ENCODE results near the gene WNT1. TPM values are rescaled to one million over a fixed set of nuclear protein-coding genes. Genes with fewer than 3 reads are reported as not detected.

Gene WNT1
- total and polyA plus RNA-seq, 7 donors = not detected

GRCh38 chr12:48985901-48986300 lies 7.8 kb downstream of the WNT1 start:
- Histone ChIP-seq H3K27me3 (ENCODE audit: insufficient read depth in 3 of 3, low read length in 2 of 3) (peaks cover 0 to 43% (median 16%) of the 10 kb centered on the region in 3 donors), H3K4me3 (no peak overlapping the region), H3K4me1 (peaks cover 10% of the 10 kb centered on the region), H3K9me3 (no peaks in the 10 kb centered on the region), H3K27ac (no peak overlapping the region), H3K36me3 (ENCODE audit: insufficient read depth in 1 of 2, low read depth in 1 of 2) (no peaks in the 10 kb centered on the region)
- WGBS, 3 donors = 68 to 74% (median 69%) methylated on average over 2 of the region's 2 CpGs
- intact Hi-C loops (cut with DNase I) = loop anchor here in 1 of 2 donors (5.0 kb wide), 1 partner anchor 129 kb away; no protein-coding TSS in a partner anchor
- no peak for TF ChIP-seq CTCF (IDR thresholded peaks at IDR 0.05)
- ATAC-seq = no peak
- no peak for DNase-seq

- no peak for ATAC-seq
- DNase-seq = no peak
- TF ChIP-seq CTCF (IDR thresholded peaks at IDR 0.05) = no peak
- H3K9me3 ChIP-seq = no peaks in the 10 kb centered on the region
- H3K27me3 ChIP-seq (ENCODE audit: insufficient read depth in 3 of 3, low read length in 2 of 3) = peaks cover 0 to 34% (median 7%) of the 10 kb centered on the region in 3 donors
- WGBS, 3 donors = 50 to 62% (median 52%) methylated on average over 19 to 23 of the region's 23 CpGs
- no peak overlapping the region for H3K4me3 ChIP-seq
- no peak overlapping the region for H3K27ac ChIP-seq
- H3K4me1 ChIP-seq = peaks cover 6% of the 10 kb centered on the region
- intact Hi-C loops (cut with DNase I) = loop anchor here in 1 of 2 donors (5.0 kb wide), 1 partner anchor 130 kb away; no protein-coding TSS in a partner anchor
- H3K36me3 ChIP-seq (ENCODE audit: insufficient read depth in 1 of 2, low read depth in 1 of 2) = no peaks in the 10 kb centered on the region
These were observed 8.7 kb downstream of the WNT1 start for GRCh38 chr12:48986720-48987291.

GRCh38 chr12:48988030-48988649 lies 10.0 kb downstream of the WNT1 start:
- DNase-seq = peak; percentile 67 to 84
- peaks cover 0 to 32% (median 0%) of the 10 kb centered on the region in 3 donors for H3K27me3 ChIP-seq (ENCODE audit: insufficient read depth in 3 of 3, low read length in 2 of 3)
- H3K4me1 ChIP-seq = peaks cover 6% of the 10 kb centered on the region
- WGBS, 3 donors = 24 to 26% (median 24%) methylated on average over 16 of the region's 16 CpGs
- peak; percentile 83 for TF ChIP-seq CTCF (IDR thresholded peaks at IDR 0.05)
- intact Hi-C loops (cut with DNase I) = loop anchor here in 1 of 2 donors (5.0 kb wide), 1 partner anchor 131 kb away; no protein-coding TSS in a partner anchor
- ATAC-seq = peak; percentile 67 to 82 (median 74)
- no peaks in the 10 kb centered on the region for H3K36me3 ChIP-seq (ENCODE audit: insufficient read depth in 1 of 2, low read depth in 1 of 2)
- no peak overlapping the region for H3K27ac ChIP-seq
- no peak overlapping the region for H3K4me3 ChIP-seq
- no peaks in the 10 kb centered on the region for H3K9me3 ChIP-seq

GRCh38 chr12:48990552-48990951 lies 12.4 kb downstream of the WNT1 start:
- intact Hi-C loops (cut with DNase I) = no loop called here
- no peak overlapping the region for H3K27ac ChIP-seq
- peaks cover 0 to 48% (median 0%) of the 10 kb centered on the region in 3 donors for H3K27me3 ChIP-seq (ENCODE audit: insufficient read depth in 3 of 3, low read length in 2 of 3)
- TF ChIP-seq CTCF (IDR thresholded peaks at IDR 0.05) = no peak
- no peaks in the 10 kb centered on the region for H3K9me3 ChIP-seq
- DNase-seq = no peak
- peaks cover 10% of the 10 kb centered on the region for H3K4me1 ChIP-seq
- no peak for ATAC-seq
- no peak overlapping the region for H3K4me3 ChIP-seq
- H3K36me3 ChIP-seq (ENCODE audit: insufficient read depth in 1 of 2, low read depth in 1 of 2) = no peaks in the 10 kb centered on the region
